Peyer's patch (tissue), 4 donors: ENCODE measurements around the gene BMPR2.

ENCODE experiments used
- CTCF ChIP-seq, 6 experiments: fragments of 450-650 bp in 4 of 6; fragments of 200-600 bp in 2 of 6; sonication (generic) in 1 of 6; IDR thresholded peaks; one replicate each; pipeline ENCODE4 v1.5.1; 2017 to 2019; ENCODE audit warnings: antibody characterized with exemption in 6 of 6, mild to moderate bottlenecking in 3 of 6, moderate library complexity in 1 of 6
- POLR2A ChIP-seq, 2 donors: fragments of 450-650 bp; IDR thresholded peaks; one replicate each; pipeline ENCODE4 v1.5.1; 2017; ENCODE audit warnings: antibody characterized with exemption in 2 of 2, mild to moderate bottlenecking in 2 of 2, moderate library complexity in 2 of 2

- TF ChIP-seq CTCF (IDR thresholded peaks at IDR 0.05) = no peak
- TF ChIP-seq POLR2A (IDR thresholded peaks at IDR 0.05) = no peak
Observed at GRCh38 chr2:202583709-202584219, 207.6 kb downstream of the BMPR2 start.
